ENCODE measurements around the gene EDDM13.
"Not testable (repeated sequence)": the region's sequence is repeated elsewhere in the genome, so short reads cannot be mapped to it uniquely, and the experiment has no call there.

DNA sequence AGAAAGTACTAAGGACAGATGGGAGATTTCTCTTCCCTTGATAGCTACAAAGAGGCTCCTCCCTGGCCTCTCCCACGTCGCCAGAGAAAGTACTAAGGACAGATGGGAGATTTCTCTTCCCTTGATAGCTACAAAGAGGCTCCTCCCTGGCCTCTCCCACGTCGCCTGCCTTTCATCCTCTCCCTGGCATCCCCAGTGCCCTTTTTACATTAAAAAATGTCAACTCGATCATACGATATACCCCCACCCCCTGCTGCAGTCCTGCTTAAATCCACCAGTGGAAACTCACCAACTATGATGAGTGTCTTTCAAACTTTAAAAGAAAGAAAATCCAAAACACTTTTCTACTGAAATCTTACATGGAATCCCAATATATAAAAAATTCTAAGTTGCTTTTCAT lies 34.5 kb downstream of the EDDM13 start:
- TF ChIP-seq CTCF, POLR2A (IDR thresholded peaks at IDR 0.05): not testable (repeated sequence)
